ENCODE data around the gene RAB15. TPM values are rescaled to one million over a fixed set of nuclear protein-coding genes. Genes with fewer than 3 reads are reported as not detected.

The RAB15 gene
- total and polyA plus RNA-seq, 2 donors (not counting 3 experiments of a cell fraction or from before 2014, with no cell fraction given): 24.9 to 33.3 TPM

DNA sequence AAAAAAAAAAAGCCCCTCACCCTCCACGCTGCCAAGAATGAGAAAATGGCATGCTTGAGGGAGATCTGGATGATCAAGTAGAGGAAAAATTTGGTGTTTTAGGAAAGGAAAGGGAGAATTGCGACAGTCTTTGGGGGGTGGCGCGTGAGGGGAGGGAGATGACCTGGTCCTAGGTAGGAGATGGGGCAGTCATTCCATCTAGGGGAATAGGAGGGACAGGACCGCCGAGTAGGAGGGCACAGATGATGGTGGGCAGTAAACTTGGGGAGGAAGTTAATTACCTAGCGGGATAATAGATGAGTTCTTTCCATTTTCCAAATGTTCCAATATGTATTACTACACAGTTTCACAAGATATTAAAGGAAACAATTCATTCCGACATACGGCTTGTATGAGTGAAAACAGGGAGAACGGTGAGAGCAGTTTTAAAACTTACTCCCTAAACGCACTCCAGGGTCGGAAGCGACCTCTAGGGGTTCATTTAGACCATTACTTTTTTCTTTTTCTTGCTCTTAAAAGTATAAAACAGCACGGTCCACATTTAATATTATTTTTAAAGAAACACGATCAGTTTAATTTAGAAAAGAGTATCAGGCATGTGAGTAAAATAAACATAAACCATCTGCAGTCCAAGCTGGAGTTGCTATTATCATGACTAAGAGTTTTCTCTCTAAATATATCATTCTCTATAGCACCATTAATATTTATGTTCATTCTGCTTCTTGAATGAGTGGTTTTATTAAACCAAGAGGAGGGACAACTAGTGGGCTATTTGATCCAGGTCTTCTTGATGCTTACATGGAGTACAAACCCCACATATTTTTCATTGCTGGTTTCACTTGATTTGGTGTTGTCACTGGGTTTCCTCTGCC, 11.5 kb upstream of the RAB15 start:
- CTCF ChIA-PET: interaction anchor here (0.7 to 2.8 kb wide), 4 partner anchors 10 to 161 kb away, joined by 4 to 13 read pairs (median 6); no protein-coding TSS in a partner anchor
- peak overlapping the region; percentile 85 for H3K4me2 ChIP-seq (ENCODE audit: insufficient read depth, low read length)
- H3K9ac ChIP-seq (replicated peaks; ENCODE audit: extremely low read depth, insufficient read depth, low read length): no peak overlapping the region
- peak overlapping the region in 1 of 3 experiments; percentile 19 for H3K4me3 ChIP-seq (replicated peaks in 1 of 3; ENCODE audit: insufficient read depth in 1 of 3, low read depth in 1 of 3, low read length in 3 of 3)
- peak; percentile 74 for FAIRE-seq
- H3K27ac ChIP-seq (ENCODE audit: insufficient read depth, low read depth, low read length): no peak overlapping the region
- no peaks in the 10 kb centered on the region for H3K9me3 ChIP-seq (replicated peaks; ENCODE audit: control insufficient read depth, insufficient read depth, low read length)
- H3K36me3 ChIP-seq (ENCODE audit: control insufficient read depth in 2 of 2, extremely low read depth in 1 of 2, insufficient read depth in 2 of 2, low read length in 2 of 2): no peaks in the 10 kb centered on the region
- dilution Hi-C loops (cut with MboI; ENCODE audit: extremely low pct_ligation_motif_present, low sequenced_read_pairs): no loop called here
- peaks cover 14 to 26% of the 10 kb centered on the region in 2 experiments for H3K27me3 ChIP-seq (ENCODE audit: control insufficient read depth in 2 of 2, insufficient read depth in 2 of 2, low read length in 2 of 2)
- TF ChIP-seq MAX (IDR thresholded peaks at IDR 0.05; ENCODE audit: insufficient read depth, insufficient read length) (no peak), FOS (IDR thresholded peaks at IDR 0.05; ENCODE audit: borderline replicate concordance, insufficient read depth, low read length) (no peak)
- TF ChIP-seq, protein P1, sequence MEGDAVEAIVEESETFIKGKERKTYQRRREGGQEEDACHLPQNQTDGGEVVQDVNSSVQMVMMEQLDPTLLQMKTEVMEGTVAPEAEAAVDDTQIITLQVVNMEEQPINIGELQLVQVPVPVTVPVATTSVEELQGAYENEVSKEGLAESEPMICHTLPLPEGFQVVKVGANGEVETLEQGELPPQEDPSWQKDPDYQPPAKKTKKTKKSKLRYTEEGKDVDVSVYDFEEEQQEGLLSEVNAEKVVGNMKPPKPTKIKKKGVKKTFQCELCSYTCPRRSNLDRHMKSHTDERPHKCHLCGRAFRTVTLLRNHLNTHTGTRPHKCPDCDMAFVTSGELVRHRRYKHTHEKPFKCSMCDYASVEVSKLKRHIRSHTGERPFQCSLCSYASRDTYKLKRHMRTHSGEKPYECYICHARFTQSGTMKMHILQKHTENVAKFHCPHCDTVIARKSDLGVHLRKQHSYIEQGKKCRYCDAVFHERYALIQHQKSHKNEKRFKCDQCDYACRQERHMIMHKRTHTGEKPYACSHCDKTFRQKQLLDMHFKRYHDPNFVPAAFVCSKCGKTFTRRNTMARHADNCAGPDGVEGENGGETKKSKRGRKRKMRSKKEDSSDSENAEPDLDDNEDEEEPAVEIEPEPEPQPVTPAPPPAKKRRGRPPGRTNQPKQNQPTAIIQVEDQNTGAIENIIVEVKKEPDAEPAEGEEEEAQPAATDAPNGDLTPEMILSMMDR (IDR thresholded peaks at IDR 0.05; ENCODE audit: extremely low read depth in 1 of 2, insufficient read depth in 1 of 2, low read depth in 1 of 2, low read length in 2 of 2): peak; percentile 54 to 61
- intact Hi-C loops (cut with micrococcal nuclease): loop anchor here (1.0 to 5.0 kb wide), 2 partner anchors 160 to 181 kb away; no protein-coding TSS in a partner anchor
- BruUV-seq (replicated peaks): no TSS peak
- H3K79me2 ChIP-seq (ENCODE audit: control insufficient read depth, insufficient read depth, low read length): peaks cover 4% of the 10 kb centered on the region
- H3K9me1 ChIP-seq (replicated peaks; ENCODE audit: control insufficient read depth, extremely low read depth, insufficient read depth, low read length): no peaks in the 10 kb centered on the region
- no peaks in the 10 kb centered on the region for H4K20me1 ChIP-seq (replicated peaks; ENCODE audit: control insufficient read depth, extremely low read depth, insufficient read depth, low read length)
- peak; percentile 76 for DNase-seq (ENCODE audit: low read depth, low spot score)
- H3K4me1 ChIP-seq (ENCODE audit: control insufficient read depth, extremely low read depth, insufficient read depth, low read length): peaks cover 15% of the 10 kb centered on the region
- peak overlapping the region; percentile 71 for H2AFZ ChIP-seq (ENCODE audit: low read depth, low read length)
- POLR2A ChIA-PET: interaction anchor here (0.7 kb wide), 1 partner anchor 36 kb away, joined by 5 read pairs; no protein-coding TSS in a partner anchor

All from endothelial cell of umbilical vein (primary cell).